Epithelial cell of prostate (primary cell): ENCODE measurements around the gene NCOA3.

Experiments
- DNase-seq: peaks from one replicate; pipeline ENCODE4 v3.0.0-alpha.2; 2011; ENCODE audit warnings: low read depth, low spot score
- H3K27ac ChIP-seq: fragments of 450-650 bp; 2 replicates; pipeline ENCODE4 v1.5.1; 2017; ENCODE audit warnings: mild to moderate bottlenecking

Gene NCOA3

GRCh38 chr20:47660602-47660905, 158.9 kb downstream of the NCOA3 start:
- DNase-seq = no peak
- no peak overlapping the region for H3K27ac ChIP-seq

GRCh38 chr20:47660983-47661700, 159.5 kb downstream of the NCOA3 start:
- DNase-seq = no peak
- no peak overlapping the region for H3K27ac ChIP-seq

GRCh38 chr20:47661714-47662113, 160.0 kb downstream of the NCOA3 start:
- DNase-seq = no peak
- H3K27ac ChIP-seq = no peak overlapping the region

GRCh38 chr20:47662483-47663353, 161.0 kb downstream of the NCOA3 start:
- DNase-seq = no peak
- H3K27ac ChIP-seq = no peak overlapping the region

GRCh38 chr20:47663354-47664067, 161.8 kb downstream of the NCOA3 start:
- H3K27ac ChIP-seq = no peak overlapping the region
- DNase-seq = peak; percentile 3

- DNase-seq = no peak
- no peak overlapping the region for H3K27ac ChIP-seq
These were observed 162.4 kb downstream of the NCOA3 start for GRCh38 chr20:47664068-47664437.

GRCh38 chr20:47664744-47665143, 163.1 kb downstream of the NCOA3 start:
- H3K27ac ChIP-seq = peak overlapping the region; percentile 28
- DNase-seq = no peak

GRCh38 chr20:47665221-47665991, 163.7 kb downstream of the NCOA3 start:
- peak overlapping the region; percentile 28 for H3K27ac ChIP-seq
- DNase-seq = peak; percentile 5

GRCh38 chr20:47666304-47666703, 164.6 kb downstream of the NCOA3 start:
- no peak overlapping the region for H3K27ac ChIP-seq
- DNase-seq = no peak

GRCh38 chr20:47667086-47667485, 165.4 kb downstream of the NCOA3 start:
- DNase-seq = no peak
- no peak overlapping the region for H3K27ac ChIP-seq

- no peak overlapping the region for H3K27ac ChIP-seq
- no peak for DNase-seq
These were observed 166.0 kb downstream of the NCOA3 start for GRCh38 chr20:47667531-47668312.

- H3K27ac ChIP-seq = no peak overlapping the region
- no peak for DNase-seq
These were observed 166.8 kb downstream of the NCOA3 start for GRCh38 chr20:47668313-47669151.

- no peak overlapping the region for H3K27ac ChIP-seq
- DNase-seq = no peak
These were observed 167.4 kb downstream of the NCOA3 start for GRCh38 chr20:47669152-47669425.

- no peak for DNase-seq
These were observed 167.8 kb downstream of the NCOA3 start for GRCh38 chr20:47669489-47669888.

GRCh38 chr20:47669927-47670890, 168.5 kb downstream of the NCOA3 start:
- no peak for DNase-seq
- H3K27ac ChIP-seq = no peak overlapping the region

More at GRCh38 chr20:47669489-47669888, 167.8 kb downstream of the NCOA3 start:
- no peak overlapping the region for H3K27ac ChIP-seq

- DNase-seq = no peak
- no peak overlapping the region for H3K27ac ChIP-seq
These were observed 169.2 kb downstream of the NCOA3 start for GRCh38 chr20:47670913-47671312.

- no peak overlapping the region for H3K27ac ChIP-seq
- DNase-seq = no peak
These were observed 170.5 kb downstream of the NCOA3 start for GRCh38 chr20:47672166-47672565.
